Measurements from ENCODE around the gene CYFIP1.

CYFIP1 gene

GRCh38 chr15:22958487-22959280, 21.5 kb downstream of the CYFIP1 start:
- H3K36me3 ChIP-seq (ENCODE audit: control insufficient read depth, insufficient read depth, low read length), result no peaks in the 10 kb centered on the region
- H3K4me3 ChIP-seq (ENCODE audit: low read length), result no peak overlapping the region
- no CpG with 5 or more reads among the region's 16 CpGs for WGBS (ENCODE audit: insufficient coverage, insufficient read length)
- no peak for DNase-seq (ENCODE audit: low read depth, low spot score)
- H3K27ac ChIP-seq (ENCODE audit: low read length), result no peak overlapping the region
- peaks cover 1% of the 10 kb centered on the region; the same call in 1 of the 2 replicates for H3K4me1 ChIP-seq (ENCODE audit: control insufficient read depth, insufficient read depth, low read length)
- H3K27me3 ChIP-seq (ENCODE audit: control insufficient read depth, insufficient read depth, low read length), result peaks cover 4% of the 10 kb centered on the region
- no peaks in the 10 kb centered on the region for H3K9me3 ChIP-seq (ENCODE audit: control insufficient read depth, insufficient read depth, low read length)

- Histone ChIP-seq H3K4me1 (ENCODE audit: control insufficient read depth, insufficient read depth, low read length) (peaks cover 6% of the 10 kb centered on the region; the same call in 1 of the 2 replicates), H3K27ac (ENCODE audit: low read length) (no peak overlapping the region), H3K9me3 (ENCODE audit: control insufficient read depth, insufficient read depth, low read length) (no peaks in the 10 kb centered on the region), H3K4me3 (ENCODE audit: low read length) (no peak overlapping the region), H3K36me3 (ENCODE audit: control insufficient read depth, insufficient read depth, low read length) (no peaks in the 10 kb centered on the region), H3K27me3 (ENCODE audit: control insufficient read depth, insufficient read depth, low read length) (peaks cover 5% of the 10 kb centered on the region)
- no CpG with 5 or more reads among the region's 14 CpGs for WGBS (ENCODE audit: insufficient coverage, insufficient read length)
- DNase-seq (ENCODE audit: low read depth, low spot score), result no peak
These were observed 23.2 kb downstream of the CYFIP1 start for GRCh38 chr15:22956978-22957260.

- no CpG with 5 or more reads among the region's 16 CpGs for WGBS (ENCODE audit: insufficient coverage, insufficient read length)
- H3K4me3 ChIP-seq (ENCODE audit: low read length), result no peak overlapping the region
- H3K9me3 ChIP-seq (ENCODE audit: control insufficient read depth, insufficient read depth, low read length), result no peaks in the 10 kb centered on the region
- H3K4me1 ChIP-seq (ENCODE audit: control insufficient read depth, insufficient read depth, low read length), result peaks cover 6% of the 10 kb centered on the region; the same call in 1 of the 2 replicates
- no peak overlapping the region for H3K27ac ChIP-seq (ENCODE audit: low read length)
- peaks cover 5% of the 10 kb centered on the region for H3K27me3 ChIP-seq (ENCODE audit: control insufficient read depth, insufficient read depth, low read length)
- no peaks in the 10 kb centered on the region for H3K36me3 ChIP-seq (ENCODE audit: control insufficient read depth, insufficient read depth, low read length)
- no peak for DNase-seq (ENCODE audit: low read depth, low spot score)
These were observed 23.8 kb downstream of the CYFIP1 start for GRCh38 chr15:22956257-22956977.

- no peak overlapping the region for H3K4me3 ChIP-seq (ENCODE audit: low read length)
- peaks cover 8% of the 10 kb centered on the region; the same call in 1 of the 2 replicates for H3K4me1 ChIP-seq (ENCODE audit: control insufficient read depth, insufficient read depth, low read length)
- no peaks in the 10 kb centered on the region for H3K36me3 ChIP-seq (ENCODE audit: control insufficient read depth, insufficient read depth, low read length)
- H3K9me3 ChIP-seq (ENCODE audit: control insufficient read depth, insufficient read depth, low read length), result no peaks in the 10 kb centered on the region
- no CpG with 5 or more reads among the region's 6 CpGs for WGBS (ENCODE audit: insufficient coverage, insufficient read length)
- DNase-seq (ENCODE audit: low read depth, low spot score), result no peak
- H3K27me3 ChIP-seq (ENCODE audit: control insufficient read depth, insufficient read depth, low read length), result peaks cover 5% of the 10 kb centered on the region
- H3K27ac ChIP-seq (ENCODE audit: low read length), result no peak overlapping the region
These were observed 24.5 kb downstream of the CYFIP1 start for GRCh38 chr15:22955544-22956119.

GRCh38 chr15:22954798-22955543, 25.2 kb downstream of the CYFIP1 start:
- no peak overlapping the region for H3K27ac ChIP-seq (ENCODE audit: low read length)
- WGBS (ENCODE audit: insufficient coverage, insufficient read length), result no CpG with 5 or more reads among the region's 14 CpGs
- H3K4me3 ChIP-seq (ENCODE audit: low read length), result no peak overlapping the region
- peaks cover 5% of the 10 kb centered on the region for H3K27me3 ChIP-seq (ENCODE audit: control insufficient read depth, insufficient read depth, low read length)
- no peaks in the 10 kb centered on the region for H3K36me3 ChIP-seq (ENCODE audit: control insufficient read depth, insufficient read depth, low read length)
- H3K4me1 ChIP-seq (ENCODE audit: control insufficient read depth, insufficient read depth, low read length), result peaks cover 8% of the 10 kb centered on the region; the same call in 1 of the 2 replicates
- no peak for DNase-seq (ENCODE audit: low read depth, low spot score)
- no peaks in the 10 kb centered on the region for H3K9me3 ChIP-seq (ENCODE audit: control insufficient read depth, insufficient read depth, low read length)

- no CpG with 5 or more reads among the region's 12 CpGs for WGBS (ENCODE audit: insufficient coverage, insufficient read length)
- Histone ChIP-seq H3K36me3 (ENCODE audit: control insufficient read depth, insufficient read depth, low read length) (no peaks in the 10 kb centered on the region), H3K27me3 (ENCODE audit: control insufficient read depth, insufficient read depth, low read length) (peaks cover 5% of the 10 kb centered on the region), H3K4me1 (ENCODE audit: control insufficient read depth, insufficient read depth, low read length) (peaks cover 8% of the 10 kb centered on the region; the same call in 1 of the 2 replicates), H3K9me3 (ENCODE audit: control insufficient read depth, insufficient read depth, low read length) (no peaks in the 10 kb centered on the region), H3K4me3 (ENCODE audit: low read length) (no peak overlapping the region), H3K27ac (ENCODE audit: low read length) (no peak overlapping the region)
- DNase-seq (ENCODE audit: low read depth, low spot score), result no peak
These were observed 25.8 kb downstream of the CYFIP1 start for GRCh38 chr15:22954326-22954725.

- H3K4me1 ChIP-seq (ENCODE audit: control insufficient read depth, insufficient read depth, low read length), result peaks cover 8% of the 10 kb centered on the region; the same call in 1 of the 2 replicates
- H3K9me3 ChIP-seq (ENCODE audit: control insufficient read depth, insufficient read depth, low read length), result no peaks in the 10 kb centered on the region
- no CpG with 5 or more reads among the region's 21 CpGs for WGBS (ENCODE audit: insufficient coverage, insufficient read length)
- no peak overlapping the region for H3K4me3 ChIP-seq (ENCODE audit: low read length)
- no peak overlapping the region for H3K27ac ChIP-seq (ENCODE audit: low read length)
- peaks cover 5% of the 10 kb centered on the region for H3K27me3 ChIP-seq (ENCODE audit: control insufficient read depth, insufficient read depth, low read length)
- DNase-seq (ENCODE audit: low read depth, low spot score), result peak; percentile 5
- H3K36me3 ChIP-seq (ENCODE audit: control insufficient read depth, insufficient read depth, low read length), result no peaks in the 10 kb centered on the region
These were observed 27.2 kb downstream of the CYFIP1 start for GRCh38 chr15:22952796-22953579.

- H3K4me3 ChIP-seq (ENCODE audit: low read length), result no peak overlapping the region
- no peaks in the 10 kb centered on the region for H3K9me3 ChIP-seq (ENCODE audit: control insufficient read depth, insufficient read depth, low read length)
- WGBS (ENCODE audit: insufficient coverage, insufficient read length), result no CpG with 5 or more reads among the region's 39 CpGs
- no peak for DNase-seq (ENCODE audit: low read depth, low spot score)
- no peak overlapping the region for H3K27ac ChIP-seq (ENCODE audit: low read length)
- H3K4me1 ChIP-seq (ENCODE audit: control insufficient read depth, insufficient read depth, low read length), result peaks cover 8% of the 10 kb centered on the region; the same call in 1 of the 2 replicates
- no peaks in the 10 kb centered on the region for H3K36me3 ChIP-seq (ENCODE audit: control insufficient read depth, insufficient read depth, low read length)
- H3K27me3 ChIP-seq (ENCODE audit: control insufficient read depth, insufficient read depth, low read length), result peaks cover 5% of the 10 kb centered on the region
These were observed 28.5 kb downstream of the CYFIP1 start for GRCh38 chr15:22951381-22952280.

- Histone ChIP-seq H3K4me3 (ENCODE audit: low read length) (no peak overlapping the region), H3K27ac (ENCODE audit: low read length) (no peak overlapping the region), H3K9me3 (ENCODE audit: control insufficient read depth, insufficient read depth, low read length) (no peaks in the 10 kb centered on the region), H3K27me3 (ENCODE audit: control insufficient read depth, insufficient read depth, low read length) (peaks cover 5% of the 10 kb centered on the region), H3K36me3 (ENCODE audit: control insufficient read depth, insufficient read depth, low read length) (no peaks in the 10 kb centered on the region), H3K4me1 (ENCODE audit: control insufficient read depth, insufficient read depth, low read length) (peaks cover 8% of the 10 kb centered on the region; the same call in 1 of the 2 replicates)
- no peak for DNase-seq (ENCODE audit: low read depth, low spot score)
- no CpG with 5 or more reads among the region's 16 CpGs for WGBS (ENCODE audit: insufficient coverage, insufficient read length)
These were observed 29.2 kb downstream of the CYFIP1 start for GRCh38 chr15:22951031-22951380.
